A673 (cell line): Measurements from ENCODE around the gene LORICRIN. TPM values are rescaled to one million over a fixed set of nuclear protein-coding genes. Genes with fewer than 3 reads are reported as not detected.
"Not testable (repeated sequence)": the region's sequence is repeated elsewhere in the genome, so short reads cannot be mapped to it uniquely, and the experiment has no call there.

Source experiments
- BruUV-seq: library from RNA; stranded (reverse); fragments of 400-500 nt; replicated peaks from 2 replicates; lab custom pipeline; 2021; lab: Mats Ljungman, UMichigan
- CTCF ChIA-PET: fragments of 300-600 bp; sonication (Branson Sonifier 250); formaldehyde crosslinking; loops from one replicate; lab custom pipeline; 2022; ENCODE audit warnings: antibody characterized with exemption; lab: Charles Lee
- POLR2A ChIA-PET: fragments of 300-600 bp; sonication (Branson Sonifier 250); formaldehyde crosslinking; loops from one replicate; lab custom pipeline; 2022; ENCODE audit warnings: antibody characterized with exemption; ENCODE audit not compliant: low non-redundant PET; lab: Charles Lee
- DNase-seq: peaks from one replicate; pipeline ENCODE4 v3.0.0-alpha.2; 2015; ENCODE audit warnings: low spot score
- H3K27ac ChIP-seq: fragments of 200-600 bp; sonication (generic); 2 replicates; pipeline ENCODE4 v1.5.1; 2016; ENCODE audit warnings: mixed run types, low read depth, mild to moderate bottlenecking, mixed read lengths, antibody characterized with exemption, low read length; ENCODE audit not compliant: poor library complexity, severe bottlenecking
- H3K27me3 ChIP-seq: fragments of 200-600 bp; sonication (generic); replicated peaks from 2 replicates; pipeline ENCODE4 v1.6.1; 2017; ENCODE audit warnings: mixed run types, low read depth, mild to moderate bottlenecking, mixed read lengths, antibody characterized with exemption, low read length; ENCODE audit not compliant: insufficient read depth, poor library complexity
- H3K36me3 ChIP-seq: fragments of 200-600 bp; sonication (generic); 2 replicates; pipeline ENCODE4 v1.6.1; 2016; ENCODE audit warnings: mixed run types, mild to moderate bottlenecking, mixed read lengths, antibody characterized with exemption, low read length; ENCODE audit not compliant: insufficient read depth, poor library complexity, severe bottlenecking
- H3K4me1 ChIP-seq: fragments of 200-600 bp; sonication (generic); 2 replicates; pipeline ENCODE4 v1.6.1; 2017; ENCODE audit warnings: mixed run types, mild to moderate bottlenecking, mixed read lengths, antibody characterized with exemption, low read length; ENCODE audit not compliant: insufficient read depth, poor library complexity, severe bottlenecking
- H3K4me3 ChIP-seq: fragments of 200-600 bp; sonication (generic); 2 replicates; pipeline ENCODE4 v1.5.1; 2016; ENCODE audit warnings: low read depth, mixed run types, mild to moderate bottlenecking, mixed read lengths, low read length; ENCODE audit not compliant: poor library complexity, severe bottlenecking
- H3K9me3 ChIP-seq: fragments of 200-600 bp; sonication (generic); 2 replicates; pipeline ENCODE4 v1.6.1; 2016; ENCODE audit warnings: mixed run types, low read depth, mild to moderate bottlenecking, mixed read lengths, antibody characterized with exemption, low read length; ENCODE audit not compliant: poor library complexity, severe bottlenecking
- CTCF ChIP-seq: fragments of 300-800, 200-600 bp; sonication (generic); conservative IDR thresholded peaks from 2 replicates; pipeline ENCODE4 v1.5.1; 2017; ENCODE audit warnings: low read depth, mild to moderate bottlenecking, antibody characterized with exemption, low read length, moderate library complexity, mixed read lengths
- EZH2 ChIP-seq: fragments of 200-600 bp; sonication (generic); IDR thresholded peaks from 2 replicates; pipeline ENCODE4 v1.6.1; 2017; ENCODE audit warnings: borderline replicate concordance, low read depth, mild to moderate bottlenecking, mixed read lengths, antibody characterized with exemption, low read length; ENCODE audit not compliant: poor library complexity, severe bottlenecking
- intact Hi-C: fragments of 100-400 bp; cut with micrococcal nuclease; formaldehyde crosslinking; loops from one replicate; pipeline ENCODE4 v1.10.0; 2022; ENCODE audit not compliant: unreplicated experiment
- total RNA-seq: library from RNA; stranded (reverse); gene quantifications from 2 replicates; pipeline ENCODE4 v1.2.3, GENCODE V29; 2021

Gene LORICRIN
- total RNA-seq, 1 experiment from 2014 or later, result not detected

GRCh38 chr1:153228491-153228890, 31.0 kb upstream of the LORICRIN start:
- H3K27ac ChIP-seq, result no peak overlapping the region
- CTCF ChIA-PET, result no interaction called here
- DNase-seq, result no peak
- intact Hi-C loops, result loop anchor here (10.0 kb wide), 1 partner anchor 314 kb away; no protein-coding TSS in a partner anchor
- no peak overlapping the region for H3K4me3 ChIP-seq
- no peaks in the 10 kb centered on the region for H3K4me1 ChIP-seq
- peaks cover 30% of the 10 kb centered on the region for H3K27me3 ChIP-seq
- TF ChIP-seq EZH2, result no peak
- no peak for TF ChIP-seq CTCF
- POLR2A ChIA-PET, result no interaction called here
- H3K9me3 ChIP-seq, result no peaks in the 10 kb centered on the region
- BruUV-seq, result no TSS peak
- no peaks in the 10 kb centered on the region for H3K36me3 ChIP-seq

DNA sequence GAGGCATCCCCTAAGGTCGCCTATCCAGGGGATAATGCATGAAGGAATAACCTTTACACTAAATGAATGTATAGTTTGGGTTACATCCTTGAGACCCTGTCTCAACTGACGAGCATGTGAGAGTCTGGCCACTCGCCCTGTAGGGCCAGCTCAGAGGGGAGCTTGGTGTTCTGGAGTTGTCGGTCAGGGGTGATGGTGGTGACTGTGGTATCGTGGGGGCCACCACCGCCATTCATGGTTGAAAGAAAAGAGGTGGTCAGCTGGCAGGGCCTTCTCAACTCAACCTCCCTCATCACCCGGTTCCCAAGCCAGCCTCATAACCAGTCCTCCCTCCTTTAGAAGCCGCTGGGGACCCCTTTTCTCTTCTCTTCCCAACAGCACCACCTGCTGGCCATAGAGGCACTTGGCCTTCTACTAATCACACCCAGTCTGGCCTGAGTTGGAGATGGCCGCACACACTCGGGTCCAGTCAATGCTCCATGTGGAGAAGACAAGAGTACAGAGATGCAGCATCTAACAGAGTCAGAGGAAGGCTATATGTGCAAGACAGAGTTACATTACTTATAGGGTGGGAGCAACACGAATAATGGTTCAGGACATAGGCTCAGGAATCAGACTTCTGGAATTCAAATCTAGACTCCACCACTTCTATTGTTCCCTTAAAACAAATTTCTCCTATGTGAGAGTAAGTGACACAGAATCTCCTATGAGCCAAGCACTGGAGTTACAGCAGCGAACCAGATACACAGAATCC, 30.2 kb upstream of the LORICRIN start:
- H3K36me3 ChIP-seq, H3K9me3 ChIP-seq, H3K4me1 ChIP-seq, CTCF ChIA-PET, H3K4me3 ChIP-seq, H3K27ac ChIP-seq, BruUV-seq: not testable (repeated sequence)
- DNase-seq, result peak; percentile 59
- H3K27me3 ChIP-seq, result peaks cover 30% of the 10 kb centered on the region
- intact Hi-C loops, result loop anchor here (10.0 kb wide), 1 partner anchor 314 kb away; no protein-coding TSS in a partner anchor
- TF ChIP-seq CTCF, result peak; percentile 68
- POLR2A ChIA-PET, result interaction anchor here (0.6 kb wide), 1 partner anchor 502 kb away, joined by 3 read pairs; no protein-coding TSS in a partner anchor

GRCh38 chr1:153231363-153231762, 28.1 kb upstream of the LORICRIN start:
- Histone ChIP-seq H3K4me1 (no peaks in the 10 kb centered on the region), H3K27me3 (peaks cover 37% of the 10 kb centered on the region), H3K4me3 (no peak overlapping the region), H3K27ac (no peak overlapping the region), H3K9me3 (no peaks in the 10 kb centered on the region), H3K36me3 (no peaks in the 10 kb centered on the region)
- TF ChIP-seq CTCF, result no peak
- ChIA-PET CTCF (no interaction called here), POLR2A (no interaction called here)
- intact Hi-C loops, result no loop called here
- BruUV-seq, result no TSS peak
- DNase-seq, result no peak
